WTC11 (cell line): ENCODE results near the gene BCL7B. TPM values are rescaled to one million over a fixed set of nuclear protein-coding genes. Genes with fewer than 3 reads are reported as not detected.
"Not testable (repeated sequence)": the region's sequence is repeated elsewhere in the genome, so short reads cannot be mapped to it uniquely, and the experiment has no call there.

Experiments used
- ATAC-seq: fragments of 200-7000 bp; cut with Tn5 transposase; 2 replicates; pipeline ENCODE4 v1.10.0; 2021; ENCODE audit warnings: mild to moderate bottlenecking, moderate library complexity
- CTCF ChIA-PET: fragments of 300-600 bp; sonication (Branson Sonifier 250); formaldehyde crosslinking; loops from one replicate; lab custom pipeline; 2021; ENCODE audit warnings: antibody characterized with exemption; lab: Charles Lee
- POLR2A ChIA-PET: fragments of 350-600 bp; sonication (Branson Sonifier 250); formaldehyde crosslinking; loops from one replicate; lab custom pipeline; 2021; ENCODE audit warnings: antibody characterized with exemption; lab: Charles Lee
- DNase-seq: peaks from one replicate; pipeline ENCODE4 v3.0.0; 2021; ENCODE audit warnings: low spot score
- H3K27ac Mint-ChIP-seq: 2 replicates; pipeline ENCODE4 v1.8.0; 2021; ENCODE audit warnings: mixed read lengths
- H3K27me3 Mint-ChIP-seq: 2 replicates; pipeline ENCODE4 v1.8.0; 2021; ENCODE audit warnings: low read depth, mild to moderate bottlenecking, moderate library complexity, mixed read lengths
- H3K36me3 Mint-ChIP-seq: 2 replicates; pipeline ENCODE4 v1.8.0; 2021; ENCODE audit warnings: mixed read lengths
- H3K4me1 Mint-ChIP-seq: 2 replicates; pipeline ENCODE4 v1.8.0; 2022; ENCODE audit warnings: mixed read lengths
- H3K4me3 Mint-ChIP-seq: 2 replicates; pipeline ENCODE4 v1.8.0; 2021; ENCODE audit warnings: mild to moderate bottlenecking, moderate library complexity, mixed read lengths
- H3K9me3 Mint-ChIP-seq: 2 replicates; pipeline ENCODE4 v1.8.0; 2021; ENCODE audit warnings: mixed read lengths
- AR ChIP-seq: fragments of 250-450 bp; sonication (Bioruptor Pico); IDR thresholded peaks from 2 replicates; pipeline ENCODE4 v1.9.0; 2021; ENCODE audit warnings: mild to moderate bottlenecking
- ATF1 ChIP-seq: sonication (generic); formaldehyde crosslinking; IDR thresholded peaks from 2 replicates; pipeline ENCODE4 v1.8.1; 2023; ENCODE audit warnings: mild to moderate bottlenecking, moderate library complexity, missing genetic modification reagents
- ATF2 ChIP-seq: sonication (generic); formaldehyde crosslinking; IDR thresholded peaks from 2 replicates; pipeline ENCODE4 v1.8.1; 2022; ENCODE audit warnings: low read depth, missing genetic modification reagents, borderline replicate concordance
- ATF3 ChIP-seq: sonication (generic); formaldehyde crosslinking; conservative IDR thresholded peaks from 2 replicates; pipeline ENCODE4 v1.8.1; 2022; ENCODE audit warnings: mild to moderate bottlenecking, missing genetic modification reagents
- CTCF ChIP-seq: fragments of 200-600 bp; IDR thresholded peaks from 2 replicates; pipeline ENCODE4 v1.8.0; 2022; ENCODE audit warnings: antibody characterized with exemption
- GABPB1 ChIP-seq: sonication (generic); formaldehyde crosslinking; IDR thresholded peaks from 2 replicates; pipeline ENCODE4 v1.8.1; 2023; ENCODE audit warnings: mild to moderate bottlenecking, missing genetic modification reagents
- IRF1 ChIP-seq: sonication (generic); formaldehyde crosslinking; IDR thresholded peaks from 2 replicates; pipeline ENCODE4 v1.8.0; 2023; ENCODE audit warnings: missing genetic modification reagents
- MAX ChIP-seq: sonication (generic); formaldehyde crosslinking; IDR thresholded peaks from 2 replicates; pipeline ENCODE4 v1.8.0; 2022; ENCODE audit warnings: mild to moderate bottlenecking, missing genetic modification reagents
- NFATC4 ChIP-seq: fragments of 250-450 bp; sonication (Bioruptor Pico); IDR thresholded peaks from 2 replicates; pipeline ENCODE4 v1.9.0; 2021; ENCODE audit warnings: mild to moderate bottlenecking
- NFE2L1 ChIP-seq: sonication (generic); formaldehyde crosslinking; IDR thresholded peaks from 2 replicates; pipeline ENCODE4 v1.8.1; 2023; ENCODE audit warnings: missing genetic modification reagents
- NFYB ChIP-seq: sonication (generic); formaldehyde crosslinking; conservative IDR thresholded peaks from 2 replicates; pipeline ENCODE4 v1.8.0; 2022; ENCODE audit warnings: low read depth, missing genetic modification reagents
- TP53 ChIP-seq: sonication (generic); formaldehyde crosslinking; IDR thresholded peaks from 2 replicates; pipeline ENCODE4 v1.8.1; 2023; ENCODE audit warnings: mild to moderate bottlenecking, missing genetic modification reagents
- USF1 ChIP-seq: sonication (generic); formaldehyde crosslinking; IDR thresholded peaks from 2 replicates; pipeline ENCODE4 v1.8.0; 2022; ENCODE audit warnings: mild to moderate bottlenecking, missing genetic modification reagents
- ZNF121 ChIP-seq: sonication (generic); formaldehyde crosslinking; IDR thresholded peaks from 2 replicates; pipeline ENCODE4 v1.8.0; 2023; ENCODE audit warnings: missing genetic modification reagents
- ZNF138 ChIP-seq: sonication (generic); formaldehyde crosslinking; conservative IDR thresholded peaks from 2 replicates; pipeline ENCODE4 v1.8.1; 2022; ENCODE audit warnings: mild to moderate bottlenecking, moderate library complexity, missing genetic modification reagents
- ZNF396 ChIP-seq: fragments of 250-450 bp; sonication (Bioruptor Pico); IDR thresholded peaks from 2 replicates; pipeline ENCODE4 v1.8.0; 2021; ENCODE audit warnings: mild to moderate bottlenecking, moderate library complexity, borderline replicate concordance
- ZNF512 ChIP-seq: sonication (generic); formaldehyde crosslinking; IDR thresholded peaks from 2 replicates; pipeline ENCODE4 v1.8.1; 2022; ENCODE audit warnings: missing genetic modification reagents, borderline replicate concordance
- ZSCAN18 ChIP-seq: fragments of 250-450 bp; sonication (Bioruptor Pico); IDR thresholded peaks from 2 replicates; pipeline ENCODE4 v2.1.2; 2022; ENCODE audit warnings: mild to moderate bottlenecking, moderate library complexity
- total RNA-seq: library from RNA; stranded (reverse); gene quantifications from 3 replicates; pipeline ENCODE4 v1.2.3, GENCODE V29; 2021

BCL7B gene
- total RNA-seq, 1 experiment from 2014 or later: 28.5 TPM

GRCh38 chr7:73582664-73583202, 25.2 kb upstream of the BCL7B start:
- DNase-seq (no peak), ATAC-seq (no peak)
- H3K4me3 Mint-ChIP-seq: no peak overlapping the region
- no peak overlapping the region for H3K27ac Mint-ChIP-seq
- ChIA-PET POLR2A (no interaction called here), CTCF (no interaction called here)
- peaks cover 8% of the 10 kb centered on the region for H3K4me1 Mint-ChIP-seq
- TF ChIP-seq USF1 (CRISPR knock-in tag) (no peak), ZNF121 (CRISPR knock-in tag) (peak; percentile 57; the same call in 1 of the 2 replicates)
- TF ChIP-seq, all 79 proteins: peak for 1
- Mint-ChIP-seq H3K27me3 (peaks cover 76% of the 10 kb centered on the region), H3K36me3 (no peaks in the 10 kb centered on the region), H3K9me3 (no peaks in the 10 kb centered on the region)

- CTCF ChIA-PET: interaction anchor here (0.7 to 0.9 kb wide), 2 partner anchors 20 to 26 kb away, joined by 3 read pairs; no protein-coding TSS in a partner anchor
- H3K4me3 Mint-ChIP-seq, H3K9me3 Mint-ChIP-seq, H3K27ac Mint-ChIP-seq, DNase-seq, H3K36me3 Mint-ChIP-seq, ATAC-seq, POLR2A ChIA-PET: not testable (repeated sequence)
- Mint-ChIP-seq H3K27me3 (peaks cover 63% of the 10 kb centered on the region), H3K4me1 (peaks cover 16% of the 10 kb centered on the region)
Measured at GRCh38 chr7:73581006-73581405, 23.5 kb upstream of the BCL7B start.

GRCh38 chr7:73578342-73579128, 21.0 kb upstream of the BCL7B start, which contains the start of gene TBL2:
Gene TBL2, minus strand, starts transcription at chr7:73578579. Its CDS starts 30 bp downstream, at chr7:73578549.
- peaks cover 16% of the 10 kb centered on the region for H3K4me1 Mint-ChIP-seq
- H3K27ac Mint-ChIP-seq: peak within 1 kb of the TSS; percentile 94
- peak; percentile 99 for DNase-seq
- H3K27me3 Mint-ChIP-seq: peaks cover 45% of the 10 kb centered on the region
- peak; percentile 93 for ATAC-seq
- CTCF ChIA-PET: interaction anchor here (0.5 to 1.4 kb wide), 10 partner anchors 9 to 560 kb away, joined by 3 to 12 read pairs (median 4); partner anchors contain the start of genes BAZ1B and VPS37D
- H3K4me3 Mint-ChIP-seq: peak within 1 kb of the TSS; percentile 86
- POLR2A ChIA-PET: interaction anchor here (0.5 to 2.6 kb wide), 4 partner anchors 11 to 140 kb away, joined by 3 to 12 read pairs (median 3); partner anchors contain the start of gene BAZ1B
- H3K36me3 Mint-ChIP-seq: peaks cover 14% of the 10 kb centered on the region
- no peaks in the 10 kb centered on the region for H3K9me3 Mint-ChIP-seq
- TF ChIP-seq AR (CRISPR knock-in tag) (no peak), ZNF396 (CRISPR knock-in tag) (no peak), NFATC4 (CRISPR knock-in tag) (no peak), NFE2L1 (CRISPR knock-in tag) (no peak), IRF1 (no peak), GABPB1 (peak; percentile 41; the same call in 1 of the 2 replicates), TP53 (CRISPR knock-in tag) (no peak), MAX (peak; percentile 34; the same call in 1 of the 2 replicates), ZNF512 (CRISPR knock-in tag) (no peak), ATF2 (no peak), ATF1 (CRISPR knock-in tag) (no peak), CTCF (no peak), ATF3 (CRISPR knock-in tag) (no peak), ZNF138 (CRISPR knock-in tag) (no peak), NFYB (CRISPR knock-in tag) (no peak), ZSCAN18 (CRISPR knock-in tag) (no peak)
